ENCODE data around the gene VWA5B2.

VWA5B2 gene

GRCh38 chr3:184277366-184277765 lies 48.0 kb downstream of the VWA5B2 start:
- TF ChIP-seq CTCF (IDR thresholded peaks at IDR 0.05; ENCODE audit: borderline replicate concordance, control extremely low read depth, extremely low read depth, insufficient read depth, missing control alignments) = no peak
- in situ Hi-C loops (cut with MboI; ENCODE audit: low sequenced_read_pairs, unreplicated experiment) = no loop called here
- no peak for DNase-seq (ENCODE audit: low spot score)

- no peak for TF ChIP-seq CTCF (IDR thresholded peaks at IDR 0.05; ENCODE audit: borderline replicate concordance, control extremely low read depth, extremely low read depth, insufficient read depth, missing control alignments)
- DNase-seq (ENCODE audit: low spot score) = no peak
- in situ Hi-C loops (cut with MboI; ENCODE audit: low sequenced_read_pairs, unreplicated experiment) = loop anchor here (10.0 kb wide), 1 partner anchor 388 kb away; no protein-coding TSS in a partner anchor
Measured at GRCh38 chr3:184282941-184283340, 53.6 kb downstream of the VWA5B2 start.

- DNase-seq (ENCODE audit: low spot score) = no peak
- no peak for TF ChIP-seq CTCF (IDR thresholded peaks at IDR 0.05; ENCODE audit: borderline replicate concordance, control extremely low read depth, extremely low read depth, insufficient read depth, missing control alignments)
- in situ Hi-C loops (cut with MboI; ENCODE audit: low sequenced_read_pairs, unreplicated experiment) = loop anchor here (10.0 kb wide), 1 partner anchor 389 kb away; no protein-coding TSS in a partner anchor
Measured at GRCh38 chr3:184283681-184284080, 54.3 kb downstream of the VWA5B2 start.

- DNase-seq (ENCODE audit: low spot score) = peak; percentile 66
- in situ Hi-C loops (cut with MboI; ENCODE audit: low sequenced_read_pairs, unreplicated experiment) = loop anchor here (10.0 kb wide), 1 partner anchor 390 kb away; no protein-coding TSS in a partner anchor
- no peak for TF ChIP-seq CTCF (IDR thresholded peaks at IDR 0.05; ENCODE audit: borderline replicate concordance, control extremely low read depth, extremely low read depth, insufficient read depth, missing control alignments)
Measured at GRCh38 chr3:184284696-184285095, 55.3 kb downstream of the VWA5B2 start.

- in situ Hi-C loops (cut with MboI; ENCODE audit: low sequenced_read_pairs, unreplicated experiment) = loop anchor here (10.0 kb wide), 1 partner anchor 395 kb away; no protein-coding TSS in a partner anchor
- TF ChIP-seq CTCF (IDR thresholded peaks at IDR 0.05; ENCODE audit: borderline replicate concordance, control extremely low read depth, extremely low read depth, insufficient read depth, missing control alignments) = peak; percentile 39
- peak; percentile 82 for DNase-seq (ENCODE audit: low spot score)
Measured at GRCh38 chr3:184289426-184289938, 60.1 kb downstream of the VWA5B2 start.

- in situ Hi-C loops (cut with MboI; ENCODE audit: low sequenced_read_pairs, unreplicated experiment) = no loop called here
- DNase-seq (ENCODE audit: low spot score) = no peak
- TF ChIP-seq CTCF (IDR thresholded peaks at IDR 0.05; ENCODE audit: borderline replicate concordance, control extremely low read depth, extremely low read depth, insufficient read depth, missing control alignments) = no peak
Measured at GRCh38 chr3:184290331-184290730, 60.9 kb downstream of the VWA5B2 start.
